ENCODE results near the gene DHDH. TPM values are rescaled to one million over a fixed set of nuclear protein-coding genes. Genes with fewer than 3 reads are reported as not detected.

Gene DHDH
- total RNA-seq, 1 experiment from 2014 or later, result 2.0 TPM

DNA sequence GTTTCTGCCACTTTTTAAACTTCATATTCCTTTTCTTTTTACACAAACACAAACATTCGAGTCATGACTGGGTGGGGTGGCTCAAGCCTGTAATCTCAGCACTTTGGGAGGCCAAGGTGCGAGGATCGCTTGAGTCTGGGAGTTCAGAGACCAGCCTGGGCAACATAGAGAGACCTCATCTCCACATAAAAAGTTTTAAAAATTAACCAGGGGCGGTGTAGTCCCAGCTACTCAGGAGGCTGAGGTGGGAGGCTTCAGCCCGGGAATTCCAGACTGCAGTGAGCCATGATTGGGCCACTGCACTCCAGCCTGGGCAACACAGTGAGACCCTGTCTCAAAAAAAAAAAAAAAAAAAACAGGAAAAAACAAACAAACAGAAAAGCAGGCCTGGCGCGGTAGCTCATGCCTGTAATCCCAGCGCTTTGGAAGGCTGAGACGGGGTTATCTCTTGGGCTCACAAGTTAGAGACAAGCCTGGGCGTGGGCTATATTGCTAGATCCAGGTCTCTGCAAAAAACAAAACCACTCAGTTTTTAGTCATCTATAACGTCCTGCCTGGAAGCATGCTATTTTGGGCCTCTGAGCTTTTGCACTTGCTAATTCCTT is 20.6 kb downstream of the DHDH start:
- Histone ChIP-seq H3K9me2 (ENCODE audit: insufficient read depth) (no peaks in the 10 kb centered on the region), H3K79me2 (ENCODE audit: low read depth) (peaks cover 21% of the 10 kb centered on the region), H3K36me3 (ENCODE audit: low read depth) (peaks cover 9% of the 10 kb centered on the region; the same call in 1 of the 2 replicates), H3K4me3 (peak overlapping the region; percentile 92), H3K9me3 (ENCODE audit: insufficient read depth, low read depth) (no peaks in the 10 kb centered on the region), H2AFZ (peak overlapping the region; percentile 92), H3K4me1 (replicated peaks; ENCODE audit: insufficient read depth) (peaks cover 10% of the 10 kb centered on the region; the same call in 1 of the 2 replicates), H3K4me2 (peak overlapping the region; percentile 82), H3K27me3 (ENCODE audit: insufficient read depth, low read depth) (no peaks in the 10 kb centered on the region), H3K27ac (peak overlapping the region; percentile 22; the same call in 1 of the 2 replicates), H4K20me1 (ENCODE audit: insufficient read depth) (no peaks in the 10 kb centered on the region), H3F3A (ENCODE audit: insufficient read depth, low read depth) (peaks cover 28% of the 10 kb centered on the region)
- TF ChIP-seq, protein P1, sequence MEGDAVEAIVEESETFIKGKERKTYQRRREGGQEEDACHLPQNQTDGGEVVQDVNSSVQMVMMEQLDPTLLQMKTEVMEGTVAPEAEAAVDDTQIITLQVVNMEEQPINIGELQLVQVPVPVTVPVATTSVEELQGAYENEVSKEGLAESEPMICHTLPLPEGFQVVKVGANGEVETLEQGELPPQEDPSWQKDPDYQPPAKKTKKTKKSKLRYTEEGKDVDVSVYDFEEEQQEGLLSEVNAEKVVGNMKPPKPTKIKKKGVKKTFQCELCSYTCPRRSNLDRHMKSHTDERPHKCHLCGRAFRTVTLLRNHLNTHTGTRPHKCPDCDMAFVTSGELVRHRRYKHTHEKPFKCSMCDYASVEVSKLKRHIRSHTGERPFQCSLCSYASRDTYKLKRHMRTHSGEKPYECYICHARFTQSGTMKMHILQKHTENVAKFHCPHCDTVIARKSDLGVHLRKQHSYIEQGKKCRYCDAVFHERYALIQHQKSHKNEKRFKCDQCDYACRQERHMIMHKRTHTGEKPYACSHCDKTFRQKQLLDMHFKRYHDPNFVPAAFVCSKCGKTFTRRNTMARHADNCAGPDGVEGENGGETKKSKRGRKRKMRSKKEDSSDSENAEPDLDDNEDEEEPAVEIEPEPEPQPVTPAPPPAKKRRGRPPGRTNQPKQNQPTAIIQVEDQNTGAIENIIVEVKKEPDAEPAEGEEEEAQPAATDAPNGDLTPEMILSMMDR (conservative IDR thresholded peaks at IDR 0.05), result no peak
- TF ChIP-seq EZH2 (IDR thresholded peaks at IDR 0.05; ENCODE audit: low read depth), result no peak
- DNase-seq, result no peak
- POLR2A ChIA-PET (ENCODE audit: unreplicated experiment), result interaction anchor here (0.6 kb wide), 1 partner anchor 28 kb away, joined by 6 read pairs; no protein-coding TSS in a partner anchor
- CTCF ChIA-PET, result interaction anchor here (0.6 kb wide), 2 partner anchors 110 to 112 kb away, joined by 3 to 5 read pairs; no protein-coding TSS in a partner anchor
- BruUV-seq (replicated peaks), result TSS peak; percentile 79
- intact Hi-C loops (cut with micrococcal nuclease; ENCODE audit: unreplicated experiment), result loop anchor here (1.0 kb wide), 1 partner anchor 21 kb away; the partner anchor contains the start of gene DHDH

DNA sequence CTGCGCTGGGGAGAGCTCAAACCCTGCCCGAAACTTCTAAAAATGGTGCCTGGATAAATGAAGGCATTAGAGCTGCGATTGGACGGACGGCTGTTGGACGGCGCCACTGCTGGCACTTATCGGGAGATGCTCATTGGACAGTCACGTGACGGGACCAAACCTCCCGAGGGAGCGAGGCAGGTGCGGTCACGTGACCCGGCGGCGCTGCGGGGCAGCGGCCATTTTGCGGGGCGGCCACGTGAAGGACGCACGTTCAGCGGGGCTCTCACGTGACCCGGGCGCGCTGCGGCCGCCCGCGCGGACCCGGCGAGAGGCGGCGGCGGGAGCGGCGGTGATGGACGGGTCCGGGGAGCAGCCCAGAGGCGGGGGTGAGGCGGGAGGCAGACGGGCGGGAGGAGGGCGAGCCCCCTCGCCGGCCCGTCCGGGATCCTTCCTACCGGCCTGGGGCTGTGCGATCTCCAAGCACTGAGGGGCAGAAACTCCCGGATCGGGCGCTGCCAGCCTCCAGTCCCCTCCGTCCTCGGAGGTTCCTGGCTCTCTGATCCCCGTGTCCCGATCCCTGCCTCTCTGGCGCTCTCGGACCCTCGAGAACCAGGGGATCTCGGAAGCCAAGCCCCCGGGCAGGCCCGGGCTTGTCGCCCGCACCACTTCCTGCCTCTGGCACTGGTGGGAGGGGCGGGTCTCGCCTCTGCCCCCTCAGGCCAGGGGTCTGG is 21.3 kb downstream of the DHDH start, which contains the start of gene BAX:
BAX (plus strand) TSS at position 281 of the 713 bp plus-strand sequence; CDS start at position 335, 54 bp downstream.
- H2AFZ ChIP-seq, result peak within 1 kb of the TSS; percentile 92
- peaks cover 9% of the 10 kb centered on the region; the same call in 1 of the 2 replicates for H3K36me3 ChIP-seq (ENCODE audit: low read depth)
- peak within 1 kb of the TSS; percentile 92 for H3K4me3 ChIP-seq
- intact Hi-C loops (cut with micrococcal nuclease; ENCODE audit: unreplicated experiment), result loop anchor here (1.0 kb wide), 1 partner anchor 21 kb away; the partner anchor contains the start of gene DHDH
- no peaks in the 10 kb centered on the region for H3K9me2 ChIP-seq (ENCODE audit: insufficient read depth)
- H3K79me2 ChIP-seq (ENCODE audit: low read depth), result peaks cover 21% of the 10 kb centered on the region
- CTCF ChIA-PET, result interaction anchor here (0.6 kb wide), 2 partner anchors 110 to 113 kb away, joined by 3 to 5 read pairs; no protein-coding TSS in a partner anchor
- BruUV-seq (replicated peaks), result no TSS peak
- no peak for TF ChIP-seq EZH2 (IDR thresholded peaks at IDR 0.05; ENCODE audit: low read depth)
- TF ChIP-seq, protein P1 (conservative IDR thresholded peaks at IDR 0.05), result no peak; the same call in 1 of the 2 replicates
- peak within 1 kb of the TSS; percentile 40 for H3K27ac ChIP-seq
- H4K20me1 ChIP-seq (ENCODE audit: insufficient read depth), result no peaks in the 10 kb centered on the region
- peak within 1 kb of the TSS; percentile 82 for H3K4me2 ChIP-seq
- H3K9me3 ChIP-seq (ENCODE audit: insufficient read depth, low read depth), result no peaks in the 10 kb centered on the region
- POLR2A ChIA-PET (ENCODE audit: unreplicated experiment), result interaction anchor here (0.6 kb wide), 1 partner anchor 29 kb away, joined by 6 read pairs; no protein-coding TSS in a partner anchor
- peaks cover 34% of the 10 kb centered on the region for H3F3A ChIP-seq (ENCODE audit: insufficient read depth, low read depth)
- H3K27me3 ChIP-seq (ENCODE audit: insufficient read depth, low read depth), result no peaks in the 10 kb centered on the region
- DNase-seq, result peak; percentile 88 to 97
- peaks cover 10% of the 10 kb centered on the region; the same call in 1 of the 2 replicates for H3K4me1 ChIP-seq (replicated peaks; ENCODE audit: insufficient read depth)

- Histone ChIP-seq H3K9me2 (ENCODE audit: insufficient read depth) (no peaks in the 10 kb centered on the region), H2AFZ (peak overlapping the region; percentile 92), H3K4me1 (replicated peaks; ENCODE audit: insufficient read depth) (peaks cover 10% of the 10 kb centered on the region; the same call in 1 of the 2 replicates), H3K79me2 (ENCODE audit: low read depth) (peaks cover 21% of the 10 kb centered on the region), H3K4me2 (peak overlapping the region; percentile 82), H3K27me3 (ENCODE audit: insufficient read depth, low read depth) (no peaks in the 10 kb centered on the region), H3K36me3 (ENCODE audit: low read depth) (peaks cover 9% of the 10 kb centered on the region; the same call in 1 of the 2 replicates), H4K20me1 (ENCODE audit: insufficient read depth) (no peaks in the 10 kb centered on the region), H3F3A (ENCODE audit: insufficient read depth, low read depth) (peaks cover 39% of the 10 kb centered on the region), H3K4me3 (peak overlapping the region; percentile 92), H3K27ac (peak overlapping the region; percentile 40; the same call in 1 of the 2 replicates), H3K9me3 (ENCODE audit: insufficient read depth, low read depth) (no peaks in the 10 kb centered on the region)
- BruUV-seq (replicated peaks), result no TSS peak
- no peak for DNase-seq
- ChIA-PET POLR2A (ENCODE audit: unreplicated experiment) (no interaction called here), CTCF (no interaction called here)
- intact Hi-C loops (cut with micrococcal nuclease; ENCODE audit: unreplicated experiment), result no loop called here
- TF ChIP-seq, protein P1 (conservative IDR thresholded peaks at IDR 0.05), result no peak
- TF ChIP-seq EZH2 (IDR thresholded peaks at IDR 0.05; ENCODE audit: low read depth), result no peak
Measured at GRCh38 chr19:48955308-48955958, 21.9 kb downstream of the DHDH start.
